Hindlimb muscle (tissue), 1 donor: ENCODE data around the gene YPEL1. TPM values are rescaled to one million over a fixed set of nuclear protein-coding genes. Genes with fewer than 3 reads are reported as not detected.
"Not testable (repeated sequence)": the region's sequence is repeated elsewhere in the genome, so short reads cannot be mapped to it uniquely, and the experiment has no call there.

Source experiments
- DNase-seq: peaks from one replicate; pipeline ENCODE4 v3.0.0-alpha.2; 2013
- polyA plus RNA-seq: library from polyadenylated mRNA; unstranded; fragments of 120-200 nt; gene quantifications from one replicate; pipeline ENCODE4 v1.2.1, GENCODE V29; 2013; ENCODE audit not compliant: insufficient read length

Gene YPEL1
- polyA plus RNA-seq, 1 donor = 26.8 TPM

DNA sequence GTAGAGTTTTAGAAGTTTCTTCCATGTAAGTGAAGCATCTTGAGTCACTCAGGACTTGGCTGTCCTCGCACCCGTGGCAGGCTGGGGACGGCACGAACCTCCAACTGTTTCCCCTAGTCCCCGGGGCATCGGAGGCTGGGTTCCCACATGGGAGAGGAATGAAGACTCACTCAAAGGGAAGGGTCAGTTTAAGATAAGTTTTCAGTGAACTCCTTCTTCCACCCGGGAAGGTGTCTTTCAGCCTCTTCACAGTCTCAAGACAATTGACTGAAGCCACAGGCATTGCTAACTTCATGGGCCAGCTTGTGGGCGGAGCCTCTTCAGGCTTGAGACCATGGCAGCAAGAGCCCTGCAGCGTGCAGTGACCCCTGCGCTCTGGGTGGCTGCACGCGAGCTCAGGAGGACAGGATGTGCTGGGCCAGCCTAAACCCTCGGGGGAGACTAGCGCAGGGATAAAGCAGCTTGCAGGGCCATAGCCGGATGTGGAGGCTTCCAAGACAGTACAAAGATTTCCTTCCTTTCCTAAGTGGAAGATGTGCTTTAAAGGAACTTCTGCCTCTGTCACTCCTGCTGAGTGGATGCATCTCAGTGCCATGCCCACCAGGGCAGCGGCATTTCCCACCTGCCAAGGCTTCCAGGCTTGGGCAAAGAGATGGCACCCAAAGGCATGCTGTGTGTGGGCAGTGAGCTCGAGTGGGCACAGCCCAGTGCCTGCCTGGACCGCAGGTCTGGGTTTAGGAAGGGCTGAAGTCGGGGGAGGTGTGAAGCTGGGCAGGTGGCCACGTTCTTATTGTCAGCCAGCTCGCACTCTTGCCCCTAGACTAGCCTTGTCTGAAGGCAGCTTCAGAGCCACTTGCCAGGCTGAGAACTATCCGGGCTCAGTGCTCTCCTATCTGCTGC lies 36.9 kb downstream of the YPEL1 start:
- no peak for DNase-seq

DNA sequence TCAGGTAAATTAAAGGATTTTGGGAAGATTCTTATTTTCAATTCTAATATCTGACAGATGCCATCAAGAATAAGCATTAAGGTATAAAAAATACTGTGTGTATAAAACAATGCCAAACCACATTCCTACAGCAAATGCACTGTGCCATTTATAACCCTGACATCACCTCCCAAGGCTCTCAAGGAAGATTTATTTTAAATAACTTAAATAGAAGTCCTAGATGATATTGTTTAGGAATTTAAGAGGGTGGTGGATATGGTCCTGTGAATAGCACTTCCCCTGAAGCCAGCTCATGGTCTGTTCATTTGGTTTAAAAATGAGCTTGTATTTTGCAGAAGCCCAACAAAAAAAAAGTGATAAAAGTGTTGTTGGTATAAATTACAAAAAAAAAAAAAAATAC lies 37.7 kb downstream of the YPEL1 start:
- DNase-seq = no peak

DNA sequence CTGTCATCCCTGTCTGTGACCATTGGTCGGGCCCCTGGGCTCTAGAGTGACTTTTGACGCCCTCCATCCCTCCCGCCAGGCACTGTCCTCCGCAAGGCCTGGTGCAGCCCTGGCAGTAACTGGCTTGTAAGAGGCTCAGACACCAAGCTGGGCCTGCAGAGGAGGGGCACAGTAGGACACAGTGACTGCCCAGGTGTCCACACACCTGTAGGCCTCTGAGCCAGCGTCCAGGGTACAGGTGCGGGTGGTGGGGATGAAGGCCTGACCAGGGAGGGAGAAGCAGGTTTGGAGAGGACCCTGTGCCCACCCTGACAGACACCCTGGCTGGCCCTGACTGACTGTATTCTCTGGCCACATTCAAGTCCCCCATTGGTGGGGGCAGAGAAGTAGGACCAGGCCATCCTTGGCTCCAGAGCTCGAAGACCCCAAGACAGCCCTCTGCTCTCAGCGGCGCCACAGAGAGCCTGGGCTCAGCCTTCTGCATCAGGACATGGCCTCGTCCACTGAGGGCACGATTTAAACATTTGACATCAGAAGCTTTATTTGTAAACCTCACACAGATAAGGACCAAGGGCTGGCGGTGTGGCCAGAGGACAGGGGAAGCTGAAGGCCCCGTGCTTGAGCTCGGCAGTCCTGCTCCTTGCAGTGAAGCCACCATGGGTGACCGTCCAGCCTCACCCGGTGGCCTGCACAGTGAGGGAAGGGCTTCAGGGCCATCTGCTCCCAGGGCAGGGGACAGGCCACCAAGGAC lies 38.4 kb downstream of the YPEL1 start:
- DNase-seq = no peak

DNA sequence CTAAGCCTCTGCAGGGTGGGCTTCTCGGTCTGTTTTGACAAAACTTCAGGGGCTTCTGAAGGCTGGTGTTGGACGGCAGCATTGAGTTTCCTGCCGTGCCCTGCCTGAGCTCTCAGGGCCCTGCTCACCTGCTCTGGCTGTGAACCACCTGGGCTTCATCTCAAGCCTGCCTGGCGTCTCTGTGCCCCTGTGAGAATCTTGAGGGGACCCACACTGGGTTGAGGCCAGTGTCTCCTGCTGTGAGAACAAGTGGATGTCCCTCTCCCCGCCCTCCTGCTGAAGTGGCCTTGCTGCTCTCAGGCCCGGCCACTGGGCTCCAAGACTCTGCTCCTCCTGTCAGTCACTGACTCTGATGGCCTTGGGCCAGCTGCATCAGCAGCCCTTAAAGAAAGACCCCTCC lies 39.5 kb downstream of the YPEL1 start:
- DNase-seq = no peak

GRCh38 chr22:21695430-21696085 lies 40.0 kb downstream of the YPEL1 start:
- no peak for DNase-seq

- DNase-seq = no peak
Observed at GRCh38 chr22:21694795-21695429, 40.7 kb downstream of the YPEL1 start.

- no peak for DNase-seq
Observed at GRCh38 chr22:21694394-21694793, 41.2 kb downstream of the YPEL1 start.

DNA sequence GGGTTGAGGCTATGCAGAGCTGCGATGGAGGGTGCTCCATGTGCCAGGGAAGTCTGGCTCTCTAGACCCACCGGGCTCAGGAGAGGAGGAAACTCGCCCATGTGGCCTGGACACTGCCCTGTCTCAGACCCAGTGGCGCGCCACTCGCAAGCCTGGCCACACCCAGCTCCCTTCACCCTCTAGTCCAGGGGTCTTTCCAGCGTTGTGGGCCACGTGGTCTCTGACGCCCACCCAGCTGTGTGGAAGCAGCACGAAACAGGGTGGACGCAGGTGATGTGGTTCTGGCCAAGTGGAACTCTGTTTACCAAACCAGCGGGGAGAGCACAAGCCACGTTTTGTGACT lies 41.6 kb downstream of the YPEL1 start:
- no peak for DNase-seq

DNA sequence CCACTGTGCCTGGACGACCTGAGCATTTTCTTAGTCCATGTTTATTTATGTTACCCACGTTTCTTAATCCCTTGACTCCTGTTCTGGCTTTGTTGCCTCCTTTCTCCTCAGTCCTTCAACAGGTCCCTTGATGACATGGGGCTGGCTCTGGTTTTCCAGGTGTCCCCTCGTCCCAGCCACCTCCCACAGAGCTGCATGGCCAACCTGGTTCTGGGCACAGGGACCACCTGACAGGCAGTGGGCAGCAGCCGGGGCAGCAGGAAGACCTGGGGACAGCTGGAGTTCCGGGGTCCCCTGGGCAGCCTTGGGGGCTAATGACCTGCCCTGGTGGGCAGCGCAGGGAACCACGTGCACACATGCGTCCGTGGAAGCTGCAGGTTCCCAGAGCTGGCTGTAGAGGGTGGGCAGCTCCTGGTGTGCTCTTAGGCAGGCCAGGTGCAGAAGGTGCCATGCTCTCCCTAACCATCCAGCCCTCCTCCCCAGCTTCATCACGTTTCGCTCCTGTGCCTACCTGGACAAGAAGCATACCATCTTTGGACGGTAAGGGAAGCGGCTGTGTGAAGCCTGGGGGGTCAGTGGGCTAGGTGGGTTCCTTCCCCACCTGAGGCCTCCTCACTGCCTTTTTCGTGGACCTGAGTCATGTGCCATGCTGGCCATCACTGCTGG lies 42.1 kb downstream of the YPEL1 start:
- DNase-seq = no peak

GRCh38 chr22:21692856-21693255 lies 42.7 kb downstream of the YPEL1 start:
- not testable (repeated sequence) for DNase-seq

GRCh38 chr22:21691816-21692215 lies 43.8 kb downstream of the YPEL1 start:
- no peak for DNase-seq

- no peak for DNase-seq
Observed at GRCh38 chr22:21690401-21690801, 45.2 kb downstream of the YPEL1 start.

DNA sequence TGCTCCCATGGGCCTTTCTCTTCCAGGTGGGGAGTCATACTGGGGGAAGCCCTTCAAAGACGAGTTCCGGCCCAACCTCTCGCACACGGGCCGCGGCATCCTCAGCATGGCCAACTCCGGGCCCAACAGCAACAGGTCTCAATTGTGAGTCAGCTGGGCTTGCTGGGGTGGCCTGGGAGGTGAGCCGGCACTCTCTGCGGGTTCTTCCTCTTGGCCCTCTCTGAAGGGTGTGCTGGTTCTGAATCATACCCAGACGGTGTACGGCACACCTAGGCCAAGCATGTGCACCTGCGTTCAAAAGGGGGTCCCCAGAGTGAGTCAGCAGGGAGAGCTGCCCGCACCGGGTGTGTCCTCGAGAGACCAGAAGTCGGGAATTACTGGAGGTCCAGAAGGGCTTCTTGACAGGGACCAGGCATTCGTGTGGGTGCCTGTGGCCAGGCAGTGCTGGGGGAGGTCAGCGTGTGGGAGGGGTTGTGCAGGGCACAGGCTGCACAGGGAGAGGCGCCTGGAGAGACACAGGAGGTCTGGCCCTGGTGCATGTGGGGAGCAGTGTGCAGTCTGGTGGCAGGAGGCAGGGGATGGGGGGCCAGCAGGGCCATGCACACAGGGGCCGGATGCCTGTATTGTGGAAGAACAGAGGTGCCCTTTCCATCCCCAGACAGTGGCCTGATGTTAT lies 46.8 kb downstream of the YPEL1 start:
- no peak for DNase-seq

DNA sequence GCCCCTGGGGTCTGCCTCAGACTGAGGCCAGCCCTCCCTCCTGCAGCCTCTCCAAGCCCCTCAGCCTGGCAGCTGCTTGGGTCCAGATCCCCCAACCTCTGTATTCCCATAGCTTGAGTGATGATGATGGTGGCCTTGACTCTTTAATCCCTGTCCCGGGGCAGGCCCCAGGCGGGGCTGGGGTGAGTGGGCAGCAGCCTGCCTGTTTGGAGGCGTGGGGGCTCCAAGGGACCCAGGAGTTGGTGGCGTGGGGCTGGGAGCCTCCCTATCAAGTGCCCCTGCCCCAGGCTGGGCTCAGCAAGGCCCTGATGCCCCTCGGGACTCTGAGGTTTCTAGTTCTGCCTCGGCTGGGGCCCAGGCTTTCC lies 47.3 kb downstream of the YPEL1 start:
- no peak for DNase-seq

DNA sequence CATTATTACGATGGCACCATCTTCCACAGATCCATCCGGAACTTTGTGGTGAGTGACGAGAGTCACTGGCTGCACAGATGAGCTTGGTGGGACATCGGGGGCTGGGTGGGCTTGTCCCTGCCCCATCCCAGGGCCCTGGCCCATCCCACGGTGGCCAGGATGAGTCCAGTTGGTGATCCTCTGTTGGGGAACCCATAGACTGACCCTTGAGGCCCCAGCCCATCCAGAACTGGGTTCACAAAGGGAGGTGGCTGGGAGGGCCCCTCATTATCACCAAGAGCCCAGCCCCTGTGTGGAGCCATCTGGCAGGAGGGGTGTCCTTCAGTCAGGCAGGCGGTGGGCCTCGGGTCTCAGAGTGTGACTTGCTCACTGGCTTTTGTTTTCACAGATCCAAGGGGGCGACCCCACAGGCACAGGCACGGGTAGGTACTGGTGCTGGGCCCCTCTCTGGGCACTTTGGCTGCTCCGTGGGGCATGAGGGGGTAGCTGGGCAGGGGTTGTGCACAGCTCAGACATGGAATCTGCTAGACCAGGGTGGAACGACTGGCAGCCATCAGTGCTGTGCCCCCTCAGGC lies 47.8 kb downstream of the YPEL1 start:
- DNase-seq = no peak

DNA sequence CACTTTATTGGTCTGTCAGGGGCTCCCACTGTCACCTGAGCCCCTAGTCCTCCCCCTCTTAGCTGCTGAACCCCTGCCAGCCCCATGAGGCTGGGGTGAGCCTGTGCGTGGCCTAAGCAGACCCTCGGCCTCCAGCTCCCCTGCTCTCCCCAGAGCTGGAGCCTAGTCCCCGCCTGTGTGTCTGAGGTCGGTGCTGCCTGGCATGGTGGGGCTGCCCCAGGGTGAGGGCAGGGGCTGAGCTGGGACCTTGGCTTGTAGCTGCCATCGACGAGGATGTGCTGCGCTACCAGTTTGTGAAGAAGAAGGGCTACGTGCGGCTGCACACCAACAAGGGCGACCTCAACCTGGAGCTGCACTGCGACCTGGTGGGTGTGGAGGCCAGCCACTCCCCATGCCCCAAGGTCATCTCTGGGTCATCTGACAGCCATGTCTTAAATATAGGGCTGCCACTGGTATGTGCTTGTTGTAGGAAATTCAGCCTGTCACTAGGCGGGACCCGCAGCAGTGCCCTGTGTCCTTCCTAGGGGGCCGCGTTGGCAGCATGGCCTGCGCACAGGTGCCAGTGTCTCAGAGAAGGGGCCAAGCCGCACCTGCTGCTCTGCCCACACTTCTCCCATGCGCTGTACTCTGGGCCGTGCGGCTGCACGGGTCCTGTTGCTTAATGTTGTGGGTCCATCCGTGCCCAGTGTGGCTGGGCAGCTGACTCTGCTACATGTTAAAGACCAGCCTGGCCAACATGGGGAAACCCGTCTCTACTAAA lies 48.8 kb downstream of the YPEL1 start:
- no peak for DNase-seq

- no peak for DNase-seq
Observed at GRCh38 chr22:21686193-21686608, 49.4 kb downstream of the YPEL1 start.

DNA sequence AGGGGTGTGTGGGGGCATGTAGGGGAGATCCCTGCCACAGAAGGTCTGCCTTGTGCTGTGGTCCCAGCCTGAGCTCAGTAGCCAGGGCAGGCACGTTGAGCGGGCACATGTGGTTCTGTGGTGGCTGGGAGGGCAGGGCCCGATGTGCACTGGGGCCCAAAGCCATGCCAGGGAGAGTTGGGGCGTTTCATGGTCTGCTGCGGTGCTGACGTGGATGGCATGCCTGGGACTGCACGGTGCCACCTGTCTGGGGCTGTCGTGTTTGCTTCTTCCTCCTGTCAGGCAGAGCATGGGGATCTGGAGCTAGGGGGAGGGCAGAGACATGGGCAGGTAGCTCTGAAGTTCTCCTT lies 50.5 kb downstream of the YPEL1 start:
- no peak for DNase-seq

GRCh38 chr22:21684492-21685163 lies 51.0 kb downstream of the YPEL1 start:
- no peak for DNase-seq

GRCh38 chr22:21683401-21683811 lies 52.2 kb downstream of the YPEL1 start:
- no peak for DNase-seq
